Naive thymus-derived CD4-positive, alpha-beta T cell (primary cell): ENCODE measurements around the gene SPTSSB. TPM values are rescaled to one million over a fixed set of nuclear protein-coding genes. Genes with fewer than 3 reads are reported as not detected.

Experiments
- ATAC-seq: fragments of 150-1000 bp; cut with Tn5 transposase; 2 replicates; pipeline ENCODE4 v1.10.0; 2021; ENCODE audit warnings: mild to moderate bottlenecking, moderate library complexity
- CTCF ChIA-PET: fragments of 350-600 bp; sonication (Branson Sonifier 250); formaldehyde crosslinking; loops from one replicate; lab custom pipeline; 2021; ENCODE audit warnings: antibody characterized with exemption; lab: Charles Lee
- POLR2A ChIA-PET: fragments of 350-600 bp; sonication (Branson Sonifier 250); formaldehyde crosslinking; loops from one replicate; lab custom pipeline; 2021; ENCODE audit warnings: antibody characterized with exemption, inconsistent platforms; lab: Charles Lee
- DNase-seq, 9 donors: peaks; one replicate each; pipeline versions ENCODE4 v3.0.0 to v3.0.0-alpha.2; 2020 to 2022; ENCODE audit warnings: mixed read lengths in 1 of 9
- H3K27ac ChIP-seq: one replicate; pipeline ENCODE4 v1.7.0; 2013; ENCODE audit warnings: mild to moderate bottlenecking, low read depth, low read length, moderate library complexity
- H3K27me3 ChIP-seq, 2 donors: one replicate each; pipeline ENCODE4 v1.7.0; 2013; ENCODE audit warnings: low read length in 2 of 2, mild to moderate bottlenecking in 2 of 2, moderate library complexity in 2 of 2; ENCODE audit not compliant: control insufficient read depth in 2 of 2, insufficient read depth in 2 of 2
- H3K36me3 ChIP-seq, 3 experiments: 1 replicate in 2 of 3; 2 replicates in 1 of 3; pipeline ENCODE4 v1.7.0; 2013; ENCODE audit warnings: low read length in 3 of 3, mild to moderate bottlenecking in 3 of 3, moderate library complexity in 1 of 3; ENCODE audit not compliant: insufficient read depth in 3 of 3, control insufficient read depth in 2 of 3
- H3K4me1 ChIP-seq, 2 donors: one replicate each; pipeline ENCODE4 v1.7.0; 2013; ENCODE audit warnings: low read length in 2 of 2, mild to moderate bottlenecking in 2 of 2, moderate library complexity in 1 of 2; ENCODE audit not compliant: control insufficient read depth in 2 of 2, insufficient read depth in 2 of 2
- H3K4me3 ChIP-seq: 2 replicates; pipeline ENCODE4 v1.7.0; 2013; ENCODE audit warnings: mild to moderate bottlenecking, low read length
- H3K9me3 ChIP-seq, 3 experiments: 1 replicate in 2 of 3; 2 replicates in 1 of 3; pipeline ENCODE4 v1.7.0; 2013; ENCODE audit warnings: low read length in 3 of 3; ENCODE audit not compliant: control insufficient read depth in 2 of 3
- H3K27ac Mint-ChIP-seq, 9 donors: one replicate each; pipeline ENCODE4 v1.8.0; 2020 to 2022; ENCODE audit warnings: mixed read lengths in 9 of 9, mild to moderate bottlenecking in 8 of 9, moderate library complexity in 5 of 9, inconsistent platforms in 2 of 9
- H3K27me3 Mint-ChIP-seq, 5 donors: one replicate each; pipeline ENCODE4 v1.8.0; 2021 to 2022; ENCODE audit warnings: mixed read lengths in 5 of 5, mild to moderate bottlenecking in 1 of 5
- H3K36me3 Mint-ChIP-seq, 5 donors: one replicate each; pipeline ENCODE4 v1.8.0; 2020 to 2022; ENCODE audit warnings: mixed read lengths in 5 of 5, mild to moderate bottlenecking in 3 of 5, inconsistent platforms in 1 of 5
- H3K4me1 Mint-ChIP-seq, 7 donors: one replicate each; pipeline ENCODE4 v1.8.0; 2020 to 2022; ENCODE audit warnings: mixed read lengths in 7 of 7, mild to moderate bottlenecking in 3 of 7, inconsistent platforms in 1 of 7
- H3K4me3 Mint-ChIP-seq, 10 donors: one replicate each; pipeline ENCODE4 v1.8.0; 2020 to 2022; ENCODE audit warnings: mild to moderate bottlenecking in 10 of 10, mixed read lengths in 10 of 10, moderate library complexity in 6 of 10, inconsistent platforms in 2 of 10
- H3K9me3 Mint-ChIP-seq, 11 donors: one replicate each; pipeline ENCODE4 v1.8.0; 2020 to 2022; ENCODE audit warnings: mixed read lengths in 11 of 11, mild to moderate bottlenecking in 4 of 11, inconsistent platforms in 1 of 11, moderate library complexity in 1 of 11
- intact Hi-C, 2 donors: fragments of 100-400 bp; cut with micrococcal nuclease; formaldehyde crosslinking; loops; one replicate each; pipeline ENCODE4 v1.15.1; 2023
- polyA plus RNA-seq, 2 donors: library from polyadenylated mRNA; unstranded; fragments of 300-500 nt; fragmentation: Illumina TruSeq; gene quantifications; one replicate each; pipeline ENCODE4 v1.2.3, GENCODE V29; 2021
- total RNA-seq, 6 experiments: library from RNA in 5 of 6; stranded (reverse) in 5 of 6; gene quantifications; 1 replicate in 5 of 6; 2 replicates in 1 of 6; pipeline ENCODE4 v1.2.3 and lab custom pipeline; 2021 to 2026

The SPTSSB gene, protein sequence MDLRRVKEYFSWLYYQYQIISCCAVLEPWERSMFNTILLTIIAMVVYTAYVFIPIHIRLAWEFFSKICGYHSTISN
- 1 to 10 TPM in 1 of 5 experiments, under 1 TPM in 1, not detected in 3; 0.34 to 1.6 TPM for total RNA-seq
- not detected for polyA plus RNA-seq
- not detected for total RNA-seq (lab: John Stamatoyannopoulos, UW)

DNA sequence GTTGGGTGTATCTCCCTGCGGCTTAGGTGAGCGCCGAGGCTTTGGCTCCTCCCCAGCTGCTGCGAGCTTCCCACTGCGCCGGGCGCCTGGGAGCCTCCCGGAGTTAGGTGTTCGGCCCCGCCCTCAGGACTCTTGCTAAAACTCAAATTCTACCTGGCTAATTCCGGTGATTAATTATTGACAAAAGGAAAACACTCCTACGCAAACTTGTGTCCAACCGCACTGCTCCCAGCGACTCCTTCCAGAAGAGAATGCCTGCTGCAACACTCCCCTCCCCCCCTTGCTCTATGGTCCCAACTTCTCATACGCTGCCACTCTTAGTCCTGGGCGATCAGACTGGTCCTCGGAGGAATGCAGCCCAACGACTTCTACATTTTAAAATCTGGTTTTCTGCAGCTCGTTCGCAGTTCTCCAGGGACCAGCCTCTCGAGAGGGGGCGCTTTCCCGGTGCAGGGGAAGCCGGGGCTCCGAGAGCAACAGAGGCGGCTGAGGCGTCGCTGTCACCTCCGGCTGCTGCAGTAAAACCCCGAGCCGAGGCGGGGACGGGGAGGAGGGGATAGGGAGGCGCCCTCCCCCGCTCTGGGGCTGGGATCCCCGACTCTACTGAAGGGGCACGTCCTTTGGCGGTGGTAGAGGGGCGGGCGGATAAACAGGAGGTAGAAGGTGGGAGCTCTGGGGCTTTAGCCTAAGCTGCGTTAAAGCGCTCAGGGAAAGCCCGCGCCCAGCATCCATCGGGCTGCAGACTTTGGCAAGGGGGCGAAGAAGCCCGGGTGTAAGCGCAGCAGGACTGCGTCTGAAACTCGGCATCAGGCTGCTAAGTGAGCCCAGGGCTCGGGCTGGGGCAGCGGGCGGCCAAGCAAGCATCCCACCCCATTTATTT is at the start of gene SPTSSB:
Gene SPTSSB, minus strand, starts transcription at position 77 of the 880 bp plus-strand sequence. CDS start 25,194 bp downstream, outside the sequence.
- no peaks in the 10 kb centered on the region for H3K36me3 Mint-ChIP-seq
- Histone ChIP-seq H3K27ac (no peak within 1 kb of the TSS), H3K4me3 (peak within 1 kb of the TSS; percentile 68), H3K27me3 (peaks cover 0 to 15% of the 10 kb centered on the region in 2 donors), H3K9me3 (no peaks in the 10 kb centered on the region), H3K4me1 (peaks cover 7% of the 10 kb centered on the region in 2 donors), H3K36me3 (no peaks in the 10 kb centered on the region)
- ChIA-PET POLR2A (interaction anchor here (0.7 to 1.3 kb wide), 3 partner anchors 22 to 60 kb away, joined by 3 read pairs; no protein-coding TSS in a partner anchor), CTCF (interaction anchor here (0.9 to 1.4 kb wide), 4 partner anchors 14 to 58 kb away, joined by 3 to 7 read pairs (median 3); no protein-coding TSS in a partner anchor)
- DNase-seq, result peak; percentile 21 to 57 (median 43)
- peak; percentile 75 for ATAC-seq
- H3K4me1 Mint-ChIP-seq, result peaks cover 7 to 21% (median 18%) of the 10 kb centered on the region in 7 donors
- intact Hi-C loops, result loop anchor here in 1 of 2 donors (1.0 to 10.0 kb wide), 9 partner anchors 13 to 927 kb away; partner anchors contain the start of genes KPNA4, PPM1L and TRIM59
- H3K27me3 Mint-ChIP-seq, result peaks cover 6 to 84% (median 22%) of the 10 kb centered on the region in 5 donors
- no peaks in the 10 kb centered on the region for H3K9me3 Mint-ChIP-seq
- peak within 1 kb of the TSS; percentile 79 to 93 (median 88) for H3K4me3 Mint-ChIP-seq
- H3K27ac Mint-ChIP-seq, result peak within 1 kb of the TSS in 3 of 9 donors; percentile 46 to 64 (median 57)

DNA sequence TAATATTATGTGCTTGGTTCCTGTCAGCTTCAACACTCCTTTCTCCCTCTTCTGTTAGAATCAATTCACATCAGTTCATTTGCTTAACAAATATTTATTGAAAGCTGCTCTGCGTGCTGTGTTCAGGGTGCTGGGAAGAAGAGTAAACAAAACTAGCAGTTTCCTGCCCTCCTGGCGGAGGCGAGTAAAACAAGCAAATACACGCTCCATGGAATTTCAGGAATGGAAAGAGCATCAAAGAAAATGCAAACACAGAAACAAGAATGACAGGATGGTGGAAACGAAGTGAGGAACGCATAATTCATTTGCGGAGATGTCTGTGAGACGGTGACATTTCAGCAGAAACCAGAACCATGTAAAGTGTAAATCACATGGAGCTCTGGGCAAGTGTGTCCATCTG is 49.4 kb upstream of the SPTSSB start:
- no peak overlapping the region for H3K4me3 ChIP-seq
- H3K4me1 ChIP-seq, result no peaks in the 10 kb centered on the region
- H3K9me3 ChIP-seq, result no peaks in the 10 kb centered on the region
- no peak for ATAC-seq
- Mint-ChIP-seq H3K27ac (no peak overlapping the region), H3K4me3 (no peak overlapping the region), H3K9me3 (peaks cover 0 to 10% (median 0%) of the 10 kb centered on the region in 11 donors), H3K36me3 (peaks cover 0 to 8% (median 4%) of the 10 kb centered on the region in 5 donors), H3K4me1 (no peaks in the 10 kb centered on the region), H3K27me3 (peaks cover 0 to 6% (median 5%) of the 10 kb centered on the region in 5 donors)
- no peak for DNase-seq
- intact Hi-C loops, result loop anchor here in 1 of 2 donors (5.0 kb wide), 2 partner anchors 323 to 478 kb away; no protein-coding TSS in a partner anchor
- CTCF ChIA-PET, result interaction anchor here (0.6 to 1.2 kb wide), 3 partner anchors 13 to 149 kb away, joined by 3 to 6 read pairs (median 4); no protein-coding TSS in a partner anchor
- H3K36me3 ChIP-seq, result no peaks in the 10 kb centered on the region
- H3K27ac ChIP-seq, result no peak overlapping the region
- POLR2A ChIA-PET, result interaction anchor here (0.7 kb wide), 1 partner anchor 156 kb away, joined by 3 read pairs; no protein-coding TSS in a partner anchor
- no peaks in the 10 kb centered on the region for H3K27me3 ChIP-seq

GRCh38 chr3:161419555-161420333 is 48.4 kb upstream of the SPTSSB start:
- H3K4me3 ChIP-seq, result no peak overlapping the region
- no peaks in the 10 kb centered on the region for H3K27me3 ChIP-seq
- no peak overlapping the region for H3K27ac ChIP-seq
- Mint-ChIP-seq H3K4me1 (no peaks in the 10 kb centered on the region), H3K4me3 (no peak overlapping the region), H3K9me3 (peaks cover 0 to 10% (median 0%) of the 10 kb centered on the region in 11 donors), H3K27ac (no peak overlapping the region), H3K36me3 (peaks cover 0 to 8% (median 4%) of the 10 kb centered on the region in 5 donors), H3K27me3 (peaks cover 0 to 6% (median 5%) of the 10 kb centered on the region in 5 donors)
- intact Hi-C loops, result loop anchor here in 1 of 2 donors (5.0 kb wide), 2 partner anchors 322 to 477 kb away; no protein-coding TSS in a partner anchor
- H3K4me1 ChIP-seq, result no peaks in the 10 kb centered on the region
- DNase-seq (no peak), ATAC-seq (no peak)
- H3K9me3 ChIP-seq, result no peaks in the 10 kb centered on the region
- H3K36me3 ChIP-seq, result no peaks in the 10 kb centered on the region
- CTCF ChIA-PET, result interaction anchor here (1.2 kb wide), 1 partner anchor 148 kb away, joined by 6 read pairs; no protein-coding TSS in a partner anchor
- POLR2A ChIA-PET, result no interaction called here

DNA sequence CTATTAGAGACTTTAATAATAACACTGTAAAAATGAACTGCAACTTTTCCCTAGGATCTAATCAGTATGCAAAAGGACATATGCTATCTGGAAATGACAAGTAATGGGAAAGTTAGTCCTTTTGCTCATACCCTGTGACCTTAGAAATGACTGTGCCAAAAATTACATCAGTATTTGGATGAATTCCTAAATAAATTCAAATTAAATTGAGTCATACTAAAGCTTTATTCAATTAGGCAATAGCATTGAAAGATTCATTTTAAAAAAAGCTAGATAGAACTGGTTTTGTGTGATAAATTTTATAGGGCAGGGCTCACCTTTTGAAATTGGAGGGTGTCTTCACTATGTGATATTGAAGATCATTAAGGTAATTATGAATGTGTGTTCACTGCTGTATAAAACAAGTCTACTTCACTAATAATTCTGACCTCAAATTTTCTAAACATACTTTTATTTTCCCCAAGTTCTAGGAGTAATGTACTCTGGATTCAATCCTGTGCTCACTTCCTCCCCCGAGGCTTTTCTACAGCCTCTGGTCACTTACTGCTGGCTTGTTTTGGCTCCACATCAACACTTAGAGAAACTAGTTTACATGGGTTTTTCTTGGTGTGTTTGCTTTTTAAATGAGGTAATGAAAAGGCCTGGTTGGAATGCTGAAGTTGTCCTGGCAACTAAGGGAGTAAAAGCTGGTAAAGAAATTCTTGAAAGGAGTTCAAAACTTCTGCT is 44.4 kb upstream of the SPTSSB start:
- ATAC-seq (no peak), DNase-seq (no peak)
- Histone ChIP-seq H3K27ac (no peak overlapping the region), H3K36me3 (no peaks in the 10 kb centered on the region), H3K4me1 (no peaks in the 10 kb centered on the region), H3K27me3 (no peaks in the 10 kb centered on the region), H3K9me3 (no peaks in the 10 kb centered on the region), H3K4me3 (no peak overlapping the region)
- H3K27ac Mint-ChIP-seq, result no peak overlapping the region
- peaks cover 0 to 8% (median 4%) of the 10 kb centered on the region in 5 donors for H3K36me3 Mint-ChIP-seq
- ChIA-PET CTCF (no interaction called here), POLR2A (no interaction called here)
- intact Hi-C loops, result no loop called here
- H3K4me1 Mint-ChIP-seq, result peaks cover 0 to 4% (median 0%) of the 10 kb centered on the region in 7 donors
- peaks cover 0 to 10% (median 0%) of the 10 kb centered on the region in 11 donors for H3K9me3 Mint-ChIP-seq
- H3K4me3 Mint-ChIP-seq, result no peak overlapping the region
- H3K27me3 Mint-ChIP-seq, result peaks cover 0 to 39% (median 6%) of the 10 kb centered on the region in 5 donors

DNA sequence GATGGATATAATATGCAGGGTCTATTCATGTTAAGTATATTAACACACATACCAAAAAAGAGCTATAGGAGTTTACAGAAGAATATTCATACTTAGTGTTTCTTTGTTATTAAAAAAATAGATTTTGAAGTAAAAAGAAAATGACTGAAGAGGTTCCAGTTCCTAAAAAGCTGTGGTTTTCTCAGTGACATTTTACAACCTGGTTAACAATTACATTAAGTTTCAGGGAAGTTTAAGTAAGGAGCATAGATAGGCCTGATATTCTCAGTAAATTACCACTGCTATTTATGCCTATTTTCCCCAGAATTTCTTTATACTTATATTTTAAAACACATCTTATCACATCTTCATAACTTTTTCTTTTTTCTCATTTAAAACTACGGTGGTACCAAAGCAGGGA is 43.6 kb upstream of the SPTSSB start:
- Mint-ChIP-seq H3K4me1 (peaks cover 0 to 4% (median 0%) of the 10 kb centered on the region in 7 donors), H3K36me3 (peaks cover 0 to 8% (median 4%) of the 10 kb centered on the region in 5 donors), H3K9me3 (peaks cover 0 to 10% (median 0%) of the 10 kb centered on the region in 11 donors), H3K27ac (no peak overlapping the region), H3K4me3 (no peak overlapping the region), H3K27me3 (peaks cover 0 to 45% (median 6%) of the 10 kb centered on the region in 5 donors)
- H3K27me3 ChIP-seq, result no peaks in the 10 kb centered on the region
- ATAC-seq (no peak), DNase-seq (no peak)
- no peaks in the 10 kb centered on the region for H3K4me1 ChIP-seq
- no peak overlapping the region for H3K4me3 ChIP-seq
- ChIA-PET POLR2A (no interaction called here), CTCF (no interaction called here)
- H3K36me3 ChIP-seq, result no peaks in the 10 kb centered on the region
- intact Hi-C loops, result no loop called here
- H3K27ac ChIP-seq, result no peak overlapping the region
- H3K9me3 ChIP-seq, result no peaks in the 10 kb centered on the region
